ENCODE data around the gene SHROOM3. TPM values are rescaled to one million over a fixed set of nuclear protein-coding genes. Genes with fewer than 3 reads are reported as not detected.

SHROOM3 gene
- total and polyA plus RNA-seq, 2 experiments from 2014 or later: 11.3 to 73.5 TPM

DNA sequence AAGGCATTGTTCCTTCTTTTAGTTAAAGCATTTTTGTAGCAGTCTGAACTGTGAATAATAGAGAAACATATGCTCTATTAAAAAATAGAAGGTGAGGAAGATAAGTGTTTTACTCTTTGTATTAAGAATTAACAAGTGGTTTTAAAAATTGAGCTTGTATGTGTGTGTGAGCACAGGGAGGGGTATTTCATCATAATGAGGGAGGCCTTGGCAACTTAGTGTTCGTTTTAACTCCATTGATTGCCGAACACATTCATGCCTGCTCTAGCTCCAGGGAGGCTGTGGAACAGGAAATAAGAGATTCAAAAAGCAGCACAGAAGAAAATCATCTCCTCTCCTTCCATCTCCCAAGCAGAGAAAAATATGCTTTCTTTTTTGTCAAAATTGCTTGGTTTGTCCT lies 14.8 kb downstream of the SHROOM3 start:
- TF ChIP-seq CREB1 (CRISPR knock-in tag; IDR thresholded peaks at IDR 0.05; ENCODE audit: low read depth) (no peak), ZNF114 (CRISPR knock-in tag; IDR thresholded peaks at IDR 0.05) (no peak), POLR2AphosphoS5 (IDR thresholded peaks at IDR 0.05; ENCODE audit: low read depth) (no peak), REST (IDR thresholded peaks at IDR 0.05; ENCODE audit: unreplicated experiment) (no peak), NANOG (IDR thresholded peaks at IDR 0.05; ENCODE audit: borderline replicate concordance) (no peak), JUNB (IDR thresholded peaks at IDR 0.05; ENCODE audit: unreplicated experiment) (no peak), EZH2 (IDR thresholded peaks at IDR 0.05; ENCODE audit: low read depth, unreplicated experiment) (no peak), ZNF462 (CRISPR knock-in tag; IDR thresholded peaks at IDR 0.05) (no peak), EZH2phosphoT487 (IDR thresholded peaks at IDR 0.05; ENCODE audit: unreplicated experiment) (no peak), ZNF331 (CRISPR knock-in tag; IDR thresholded peaks at IDR 0.05; ENCODE audit: low read depth) (no peak), STAT1 (IDR thresholded peaks at IDR 0.05; ENCODE audit: unreplicated experiment) (no peak)
- TF ChIP-seq, protein P1, sequence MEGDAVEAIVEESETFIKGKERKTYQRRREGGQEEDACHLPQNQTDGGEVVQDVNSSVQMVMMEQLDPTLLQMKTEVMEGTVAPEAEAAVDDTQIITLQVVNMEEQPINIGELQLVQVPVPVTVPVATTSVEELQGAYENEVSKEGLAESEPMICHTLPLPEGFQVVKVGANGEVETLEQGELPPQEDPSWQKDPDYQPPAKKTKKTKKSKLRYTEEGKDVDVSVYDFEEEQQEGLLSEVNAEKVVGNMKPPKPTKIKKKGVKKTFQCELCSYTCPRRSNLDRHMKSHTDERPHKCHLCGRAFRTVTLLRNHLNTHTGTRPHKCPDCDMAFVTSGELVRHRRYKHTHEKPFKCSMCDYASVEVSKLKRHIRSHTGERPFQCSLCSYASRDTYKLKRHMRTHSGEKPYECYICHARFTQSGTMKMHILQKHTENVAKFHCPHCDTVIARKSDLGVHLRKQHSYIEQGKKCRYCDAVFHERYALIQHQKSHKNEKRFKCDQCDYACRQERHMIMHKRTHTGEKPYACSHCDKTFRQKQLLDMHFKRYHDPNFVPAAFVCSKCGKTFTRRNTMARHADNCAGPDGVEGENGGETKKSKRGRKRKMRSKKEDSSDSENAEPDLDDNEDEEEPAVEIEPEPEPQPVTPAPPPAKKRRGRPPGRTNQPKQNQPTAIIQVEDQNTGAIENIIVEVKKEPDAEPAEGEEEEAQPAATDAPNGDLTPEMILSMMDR (conservative IDR thresholded peaks at IDR 0.05; ENCODE audit: low read depth in 2 of 2): no peak
- DNase-seq (ENCODE audit: low spot score): peak; percentile 30
- no peaks in the 10 kb centered on the region for H3K9me3 Mint-ChIP-seq
- Histone ChIP-seq H3K27ac (ENCODE audit: low read depth) (no peak overlapping the region), H3K4me1 (ENCODE audit: insufficient read depth) (peaks cover 3% of the 10 kb centered on the region; the same call in 1 of the 2 replicates), H2AFZ (no peak overlapping the region), H3K4me2 (no peak overlapping the region), H3K4me3 (no peak overlapping the region), H3K79me2 (replicated peaks; ENCODE audit: insufficient read depth) (no peaks in the 10 kb centered on the region), H3K27me3 (ENCODE audit: insufficient read depth) (no peaks in the 10 kb centered on the region), H3K36me3 (ENCODE audit: insufficient read depth) (no peaks in the 10 kb centered on the region), H3K9me2 (ENCODE audit: insufficient read depth) (no peaks in the 10 kb centered on the region), H3F3A (replicated peaks; ENCODE audit: low read depth) (no peaks in the 10 kb centered on the region), H4K20me1 (replicated peaks; ENCODE audit: insufficient read depth) (no peaks in the 10 kb centered on the region)
- H3K27ac Mint-ChIP-seq: peak overlapping the region; percentile 67
- H3K36me3 Mint-ChIP-seq (ENCODE audit: low read depth): no peaks in the 10 kb centered on the region
- H3K4me1 Mint-ChIP-seq: peaks cover 19% of the 10 kb centered on the region
- H3K4me3 Mint-ChIP-seq: no peak overlapping the region
- no peak for ATAC-seq
- peaks cover 3% of the 10 kb centered on the region for H3K27me3 Mint-ChIP-seq (ENCODE audit: insufficient read depth, low read depth, poor library complexity)

All from GM23338 (cell line).